CD4-positive, alpha-beta T cell (primary cell): ENCODE measurements around the gene ZNF831. TPM values are rescaled to one million over a fixed set of nuclear protein-coding genes. Genes with fewer than 3 reads are reported as not detected.

ENCODE experiments used
- ATAC-seq: fragments of 200-7000 bp; cut with Tn5 transposase; one replicate; pipeline ENCODE4 v1.10.0; 2022; ENCODE audit warnings: mild to moderate bottlenecking; ENCODE audit not compliant: poor library complexity
- CTCF ChIA-PET: fragments of 350-600 bp; sonication (Branson Sonifier 250); formaldehyde crosslinking; loops from one replicate; lab custom pipeline; 2021; ENCODE audit warnings: antibody characterized with exemption, inconsistent platforms; lab: Charles Lee
- POLR2A ChIA-PET: fragments of 350-600 bp; sonication (Branson Sonifier 250); formaldehyde crosslinking; loops from one replicate; lab custom pipeline; 2021; ENCODE audit warnings: antibody characterized with exemption, inconsistent platforms; lab: Charles Lee
- DNase-seq, 14 experiments: peaks; one replicate each; pipeline ENCODE4 v3.0.0-alpha.2; 2013 to 2020; ENCODE audit warnings: mixed read lengths in 2 of 14
- H3K27ac ChIP-seq, 2 donors: one replicate each; pipeline versions ENCODE4 v1.5.1 to v1.7.0; 2013; ENCODE audit warnings: low read length in 2 of 2, low read depth in 1 of 2, mild to moderate bottlenecking in 1 of 2
- H3K27me3 ChIP-seq, 2 experiments: 1 replicate in 1 of 2; 2 replicates in 1 of 2; pipeline versions ENCODE4 v1.6.1 to v1.7.0; 2013; ENCODE audit warnings: low read length in 2 of 2, control low read depth in 1 of 2, mild to moderate bottlenecking in 1 of 2, moderate library complexity in 1 of 2; ENCODE audit not compliant: insufficient read depth in 2 of 2, control insufficient read depth in 1 of 2
- H3K36me3 ChIP-seq: one replicate; pipeline ENCODE4 v1.6.1; 2013; ENCODE audit warnings: low read length, control low read depth; ENCODE audit not compliant: insufficient read depth
- H3K4me1 ChIP-seq: one replicate; pipeline ENCODE4 v1.6.1; 2013; ENCODE audit warnings: low read length, control low read depth; ENCODE audit not compliant: insufficient read depth
- H3K4me3 ChIP-seq: one replicate; pipeline ENCODE4 v1.5.1; 2013; ENCODE audit warnings: mild to moderate bottlenecking, low read length, moderate library complexity
- H3K9me3 ChIP-seq, 2 experiments: 1 replicate in 1 of 2; 2 replicates in 1 of 2; pipeline versions ENCODE4 v1.6.1 to v1.7.0; 2013; ENCODE audit warnings: low read length in 2 of 2, mild to moderate bottlenecking in 2 of 2, control low read depth in 1 of 2, moderate library complexity in 1 of 2; ENCODE audit not compliant: control insufficient read depth in 1 of 2, insufficient read depth in 1 of 2
- H3K27ac Mint-ChIP-seq: one replicate; pipeline ENCODE4 v1.8.0; 2020; ENCODE audit warnings: mixed read lengths
- H3K27me3 Mint-ChIP-seq: one replicate; pipeline ENCODE4 v1.8.0; 2021; ENCODE audit warnings: mixed read lengths
- H3K36me3 Mint-ChIP-seq: one replicate; pipeline ENCODE4 v1.8.0; 2021; ENCODE audit warnings: low read depth, mixed read lengths
- H3K4me1 Mint-ChIP-seq: one replicate; pipeline ENCODE4 v1.8.0; 2021; ENCODE audit warnings: low read depth, mixed read lengths
- H3K4me3 Mint-ChIP-seq: one replicate; pipeline ENCODE4 v1.8.0; 2020; ENCODE audit warnings: mild to moderate bottlenecking, mixed read lengths
- H3K9me3 Mint-ChIP-seq: one replicate; pipeline ENCODE4 v1.8.0; 2020; ENCODE audit warnings: mixed read lengths
- CTCF ChIP-seq: fragments of 200-600 bp; IDR thresholded peaks from one replicate; pipeline ENCODE4 v1.8.0; 2022; ENCODE audit warnings: antibody characterized with exemption, mild to moderate bottlenecking
- intact Hi-C, 2 experiments: fragments of 100-400 bp; cut with DNase I in 1 of 2; cut with micrococcal nuclease in 1 of 2; formaldehyde crosslinking; loops; one replicate each; pipeline versions ENCODE4 v1.15.1 to v1.9.0; 2023 to 2025; cut with DNase I, micrococcal nuclease
- total RNA-seq, 174 experiments: library from RNA in 2 of 174; stranded (reverse) in 2 of 174; gene quantifications; one replicate each; pipeline ENCODE4 v1.2.3 and lab custom pipeline; 2021 to 2026

Gene ZNF831
- total RNA-seq, 2 experiments from 2014 or later = 24.9 to 25.9 TPM

- Mint-ChIP-seq H3K4me3 (no peak overlapping the region), H3K4me1 (peaks cover 10% of the 10 kb centered on the region), H3K27me3 (no peaks in the 10 kb centered on the region), H3K9me3 (no peaks in the 10 kb centered on the region), H3K36me3 (peaks cover 83% of the 10 kb centered on the region), H3K27ac (no peak overlapping the region)
- H3K4me3 ChIP-seq = no peak overlapping the region
- DNase-seq = peak in 2 of 14 experiments; percentile 11 to 12
- TF ChIP-seq CTCF = no peak
- no peaks in the 10 kb centered on the region for H3K27me3 ChIP-seq
- ATAC-seq = peak; percentile 39
- no peak overlapping the region for H3K27ac ChIP-seq
- H3K9me3 ChIP-seq = no peaks in the 10 kb centered on the region
- ChIA-PET POLR2A (no interaction called here), CTCF (interaction anchor here (1.0 to 1.2 kb wide), 2 partner anchors 10 to 19 kb away, joined by 3 to 5 read pairs; no protein-coding TSS in a partner anchor)
- no peaks in the 10 kb centered on the region for H3K4me1 ChIP-seq
- H3K36me3 ChIP-seq = peaks cover 36% of the 10 kb centered on the region
- intact Hi-C loops = no loop called here
Observed at GRCh38 chr20:59242714-59243626, 79.3 kb downstream of the ZNF831 start.

GRCh38 chr20:59246691-59247400, 83.2 kb downstream of the ZNF831 start:
- Histone ChIP-seq H3K27me3 (no peaks in the 10 kb centered on the region), H3K4me3 (no peak overlapping the region), H3K9me3 (peaks cover 0 to 4% of the 10 kb centered on the region in 2 experiments), H3K36me3 (peaks cover 38% of the 10 kb centered on the region), H3K27ac (no peak overlapping the region), H3K4me1 (no peaks in the 10 kb centered on the region)
- intact Hi-C loops = no loop called here
- Mint-ChIP-seq H3K27me3 (no peaks in the 10 kb centered on the region), H3K27ac (no peak overlapping the region), H3K9me3 (peaks cover 10% of the 10 kb centered on the region), H3K4me3 (no peak overlapping the region), H3K4me1 (peaks cover 42% of the 10 kb centered on the region), H3K36me3 (peaks cover 92% of the 10 kb centered on the region)
- ChIA-PET CTCF (no interaction called here), POLR2A (no interaction called here)
- DNase-seq = no peak
- no peak for ATAC-seq
- no peak for TF ChIP-seq CTCF

- POLR2A ChIA-PET = no interaction called here
- CTCF ChIA-PET = no interaction called here
- Mint-ChIP-seq H3K9me3 (peaks cover 14% of the 10 kb centered on the region), H3K4me1 (peaks cover 48% of the 10 kb centered on the region), H3K27me3 (no peaks in the 10 kb centered on the region), H3K36me3 (peaks cover 92% of the 10 kb centered on the region), H3K4me3 (no peak overlapping the region), H3K27ac (peak overlapping the region; percentile 57)
- peaks cover 37% of the 10 kb centered on the region for H3K36me3 ChIP-seq
- intact Hi-C loops = no loop called here
- ATAC-seq = no peak
- peaks cover 5% of the 10 kb centered on the region for H3K4me1 ChIP-seq
- no peaks in the 10 kb centered on the region for H3K27me3 ChIP-seq
- H3K9me3 ChIP-seq = peaks cover 0 to 4% of the 10 kb centered on the region in 2 experiments
- no peak overlapping the region for H3K4me3 ChIP-seq
- TF ChIP-seq CTCF = no peak
- H3K27ac ChIP-seq = no peak overlapping the region
- no peak for DNase-seq
Observed at GRCh38 chr20:59247731-59248684, 84.4 kb downstream of the ZNF831 start.
